NCI-H1105 (cell line): ENCODE measurements around the gene SKIC8.

Experiments
- DNase-seq: peaks from one replicate; lab custom pipeline; 2025; lab: John Stamatoyannopoulos, UW

Gene SKIC8

GRCh38 chr15:78299101-78299930, at the start of gene SKIC8:
Gene SKIC8 (minus strand): TSS chr15:78299609. CDS start chr15:78295686, 3,923 bp downstream.
- peak; percentile 77 for DNase-seq

- no peak for DNase-seq
These were observed 48.5 kb upstream of the SKIC8 start for GRCh38 chr15:78347586-78348543.

- DNase-seq: no peak
These were observed 46.2 kb upstream of the SKIC8 start for GRCh38 chr15:78345396-78346125.

GRCh38 chr15:78343276-78344060, 44.1 kb upstream of the SKIC8 start:
- no peak for DNase-seq

- no peak for DNase-seq
These were observed 42.6 kb upstream of the SKIC8 start for GRCh38 chr15:78342021-78342420.

- DNase-seq: no peak
These were observed 41.9 kb upstream of the SKIC8 start for GRCh38 chr15:78341057-78341987.

GRCh38 chr15:78340231-78341056, 41.0 kb upstream of the SKIC8 start, which contains the start of gene CRABP1:
Gene CRABP1 (plus strand): TSS chr15:78340353. CDS start chr15:78340429, 76 bp downstream.
- no peak for DNase-seq

- no peak for DNase-seq
These were observed 40.1 kb upstream of the SKIC8 start for GRCh38 chr15:78339559-78339958.

- no peak for DNase-seq
These were observed 39.4 kb upstream of the SKIC8 start for GRCh38 chr15:78338781-78339180.

- no peak for DNase-seq
These were observed 36.6 kb upstream of the SKIC8 start for GRCh38 chr15:78335985-78336384.

- DNase-seq: no peak
These were observed 35.4 kb upstream of the SKIC8 start for GRCh38 chr15:78334845-78335244.

- no peak for DNase-seq
These were observed 30.2 kb upstream of the SKIC8 start for GRCh38 chr15:78329625-78330024.

- no peak for DNase-seq
These were observed 28.1 kb upstream of the SKIC8 start for GRCh38 chr15:78327466-78327865.

- no peak for DNase-seq
These were observed 25.9 kb upstream of the SKIC8 start for GRCh38 chr15:78325092-78325843.

- DNase-seq: no peak
These were observed 24.7 kb upstream of the SKIC8 start for GRCh38 chr15:78324144-78324543.

- DNase-seq: no peak
These were observed 24.3 kb upstream of the SKIC8 start for GRCh38 chr15:78323693-78324092.

GRCh38 chr15:78322724-78323521, 23.5 kb upstream of the SKIC8 start:
- DNase-seq: no peak

GRCh38 chr15:78322243-78322642, 22.8 kb upstream of the SKIC8 start:
- DNase-seq: no peak
